ENCODE measurements around the gene OSBP2.
A peak's percentile ranks its signal among the peaks of the same experiment; 100 is the strongest.
"Not testable (repeated sequence)": the region's sequence is repeated elsewhere in the genome, so short reads cannot be mapped to it uniquely, and the experiment has no call there.

The OSBP2 gene

DNA sequence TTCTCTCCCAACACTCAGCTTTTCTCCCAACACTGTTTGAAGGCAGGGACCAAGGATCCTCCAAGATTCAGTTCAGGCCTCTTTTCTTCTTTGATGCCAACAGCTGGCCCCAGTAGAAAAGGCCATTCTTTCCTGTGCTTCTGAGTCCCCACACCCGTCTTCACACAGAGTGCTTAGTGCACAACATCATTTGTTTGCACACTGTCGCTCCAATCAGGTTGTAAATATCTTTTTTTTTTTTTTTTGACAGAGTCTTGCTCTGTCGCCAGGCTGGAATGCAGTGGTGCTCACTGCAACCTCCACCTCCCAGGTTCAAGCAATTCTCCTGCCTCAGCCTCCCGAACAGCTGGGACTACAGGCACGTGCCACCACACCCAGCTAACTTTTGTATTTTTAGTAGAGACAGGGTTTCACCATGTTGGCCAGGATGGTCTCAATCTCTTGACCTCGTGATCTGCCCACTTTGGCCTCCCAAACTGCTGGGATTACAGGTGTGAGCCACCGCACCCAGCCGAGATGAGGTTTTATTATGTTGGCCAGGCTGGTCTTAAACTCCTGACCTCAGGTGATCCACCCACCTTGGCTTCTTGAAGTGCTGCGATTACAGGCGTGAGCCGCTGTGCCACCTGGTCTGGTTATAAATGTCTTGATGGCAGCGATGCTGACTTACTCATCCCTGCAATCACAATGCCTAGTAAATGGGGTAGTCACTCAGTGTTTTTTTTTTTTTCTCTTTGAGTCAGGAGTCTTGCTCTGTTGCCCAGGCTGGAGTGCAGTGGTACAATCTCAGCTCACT, 14.6 kb upstream of the OSBP2 start:
- DNase-seq, result not testable (repeated sequence)

DNA sequence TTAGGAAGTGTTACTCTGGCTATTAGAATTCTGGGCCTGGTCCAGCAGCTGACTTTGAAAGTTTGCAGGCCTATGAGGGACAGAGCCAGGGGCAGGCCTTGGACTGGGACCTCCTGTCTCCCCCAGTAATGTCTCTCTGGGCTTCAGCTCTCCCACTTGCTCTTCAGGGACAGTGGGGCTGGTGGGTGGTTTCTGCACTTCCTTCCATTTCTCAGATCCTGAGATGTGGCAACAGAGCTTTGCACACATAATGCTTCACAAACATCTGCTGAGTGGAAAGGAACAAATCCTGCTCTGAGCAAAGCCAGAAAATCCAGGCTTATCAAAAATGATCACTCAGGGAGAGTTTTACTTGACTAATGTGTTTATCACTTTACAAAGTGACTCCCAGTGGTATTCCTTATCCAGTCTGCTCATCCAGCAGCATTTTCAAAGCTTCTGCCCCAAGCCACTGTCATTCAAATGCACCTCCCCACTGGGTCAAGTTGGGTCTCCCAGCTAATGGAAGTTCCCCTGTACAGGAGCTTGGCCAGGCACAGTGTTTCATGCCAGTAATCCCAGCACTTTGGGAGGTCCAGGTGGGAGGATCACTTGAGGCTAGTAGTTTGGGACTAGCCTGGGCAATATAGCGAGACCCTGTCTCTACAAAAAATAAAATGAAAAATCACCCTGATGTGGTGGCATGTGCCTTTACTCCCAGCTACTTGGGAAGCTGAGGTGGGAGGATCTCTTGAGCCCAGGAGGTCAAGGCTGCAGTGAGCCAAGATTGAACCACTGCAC, 13.5 kb upstream of the OSBP2 start:
- no peak for DNase-seq

DNA sequence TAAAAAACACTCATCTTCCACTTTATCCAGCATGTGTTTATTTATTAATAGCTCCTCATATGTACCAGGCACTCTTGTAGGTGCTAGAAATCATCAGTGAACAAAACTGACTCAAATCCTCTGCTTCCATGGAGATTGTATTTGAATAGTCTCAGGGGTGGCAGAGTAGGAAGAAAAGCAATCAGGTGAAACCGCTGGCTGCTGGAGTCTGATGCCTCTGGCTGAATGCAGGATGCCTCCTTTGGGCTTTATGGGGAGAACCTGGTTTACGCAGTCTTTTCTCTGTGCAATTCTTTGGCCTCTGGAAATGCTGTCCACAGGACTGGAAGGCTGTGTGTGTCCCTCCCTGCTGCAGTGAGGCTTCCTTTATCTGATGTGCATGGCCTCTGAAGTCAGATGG, 12.8 kb upstream of the OSBP2 start:
- DNase-seq, result no peak

DNA sequence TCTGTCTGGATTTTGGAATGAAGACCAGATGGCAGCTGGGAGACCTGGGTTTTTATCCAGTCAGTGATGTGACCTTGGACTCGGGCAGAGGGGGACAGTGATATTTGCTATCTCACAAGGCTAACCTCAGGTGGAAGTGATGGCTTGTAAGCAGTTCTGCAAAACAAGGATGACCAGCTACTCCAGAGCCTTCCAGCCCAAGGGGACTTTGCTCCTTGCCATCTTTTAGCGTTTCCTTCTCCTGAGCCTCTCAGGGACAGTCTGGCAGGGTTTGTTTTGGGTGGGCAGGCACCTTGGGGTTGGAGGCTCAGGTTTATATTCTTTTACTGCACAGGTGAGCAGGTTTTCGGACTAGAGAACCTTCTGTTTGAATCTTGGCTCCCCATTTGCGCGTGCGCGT, 9.5 kb upstream of the OSBP2 start:
- no peak for DNase-seq

DNA sequence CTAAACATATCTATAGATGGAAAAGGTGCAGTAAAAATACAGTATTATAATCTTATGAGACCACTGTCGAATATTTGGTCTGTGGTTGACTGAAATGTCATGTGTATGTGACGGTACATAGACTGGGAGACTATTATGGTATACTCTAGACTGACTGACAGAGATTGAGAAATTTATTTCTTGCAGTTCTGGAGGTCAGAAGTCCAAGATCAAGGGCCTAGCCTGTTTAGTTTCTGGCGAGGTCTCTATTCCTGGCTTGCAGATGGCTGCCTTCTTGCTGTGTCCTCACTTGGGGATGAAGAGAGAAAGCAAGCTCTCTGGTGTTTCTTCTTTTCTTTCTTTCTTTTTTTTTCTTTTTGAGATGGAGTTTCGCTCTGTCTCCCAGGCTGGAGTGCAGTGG, 7.3 kb upstream of the OSBP2 start:
- DNase-seq, result no peak

DNA sequence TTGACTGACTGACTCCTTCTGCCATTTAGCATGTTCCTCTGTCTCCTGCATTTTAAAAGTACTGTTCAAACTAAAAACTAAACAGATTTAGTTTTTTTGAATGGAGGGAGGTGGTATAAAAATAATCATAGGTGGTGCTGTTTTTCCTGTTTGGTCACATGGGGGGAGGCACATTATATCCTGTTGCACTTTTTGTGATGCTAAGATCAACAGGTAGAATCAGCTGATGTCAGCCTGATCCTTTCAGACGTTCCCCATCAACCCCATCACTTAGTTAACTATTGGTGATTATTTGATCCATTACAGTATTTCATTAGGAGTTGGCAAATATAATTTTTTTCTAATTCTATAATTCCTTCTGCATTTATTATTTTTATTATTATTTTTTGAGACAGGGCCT, 5.1 kb upstream of the OSBP2 start:
- no peak for DNase-seq

DNA sequence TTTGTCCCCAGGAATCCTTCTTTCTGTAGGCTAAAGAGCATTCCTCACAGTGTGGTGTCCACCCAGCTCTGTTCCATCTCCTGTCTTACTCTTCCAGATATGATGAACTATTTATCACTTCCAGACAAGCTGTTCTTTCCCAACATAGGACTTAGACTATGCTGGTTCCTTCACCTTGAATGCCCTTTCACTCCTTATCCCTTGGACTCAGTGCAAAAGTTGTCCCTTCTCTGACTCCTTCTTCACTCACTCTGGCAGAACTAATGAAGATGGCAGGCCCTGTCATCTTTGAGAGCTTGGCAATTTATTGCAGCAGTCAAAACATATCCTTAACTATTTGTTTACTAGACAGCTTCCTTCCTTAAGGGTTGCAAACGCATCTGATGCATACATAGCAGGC, 3.5 kb upstream of the OSBP2 start:
- DNase-seq, result no peak

DNA sequence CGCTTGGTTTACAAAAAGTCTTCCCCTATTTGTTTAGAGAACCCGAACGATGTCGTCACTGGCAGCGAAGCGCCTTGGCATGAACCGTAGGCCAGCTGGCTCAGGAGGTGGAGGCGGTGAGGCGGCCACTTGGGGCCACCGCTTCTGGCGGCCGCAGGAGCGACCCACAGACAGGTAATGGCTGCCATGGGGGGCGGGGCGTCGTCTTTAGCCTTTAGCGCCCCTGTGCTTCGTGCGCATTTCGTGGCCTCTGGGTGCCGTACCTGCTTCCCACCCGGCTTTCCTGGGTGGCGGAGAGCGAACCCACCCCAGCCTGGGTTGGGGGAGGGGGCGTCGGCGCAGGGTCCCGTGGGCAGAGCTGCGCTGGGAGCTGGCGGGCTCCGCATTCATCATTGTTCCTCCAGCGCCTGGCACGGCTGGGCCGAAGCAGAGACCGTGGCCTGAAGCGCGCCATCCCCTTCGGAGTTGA, 469 bp upstream of the OSBP2 start:
- DNase-seq, result peak; percentile 55

DNA sequence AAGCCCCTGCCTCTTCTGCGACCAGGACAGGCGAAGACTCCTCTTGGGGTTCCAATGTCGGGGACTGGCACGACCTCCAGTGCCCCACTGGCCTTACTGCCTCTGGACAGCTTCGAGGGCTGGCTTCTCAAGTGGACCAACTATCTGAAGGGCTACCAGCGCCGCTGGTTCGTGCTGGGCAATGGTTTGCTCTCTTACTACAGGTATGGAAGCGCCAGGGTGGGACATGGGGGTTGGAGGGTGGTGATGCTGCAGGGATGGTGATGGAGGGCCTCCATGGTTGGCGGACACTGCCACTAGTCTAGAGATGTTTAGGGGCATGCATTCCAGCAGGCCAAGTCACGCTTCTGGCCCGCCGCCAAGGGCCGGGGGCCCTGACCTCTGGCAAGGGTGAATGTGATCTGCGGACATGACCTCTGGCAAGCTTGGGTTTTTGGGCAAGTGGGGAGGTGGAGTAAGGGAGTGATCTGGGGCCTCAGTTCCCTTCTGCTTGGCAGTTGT, 727 bp downstream of the OSBP2 start:
- no peak for DNase-seq

DNA sequence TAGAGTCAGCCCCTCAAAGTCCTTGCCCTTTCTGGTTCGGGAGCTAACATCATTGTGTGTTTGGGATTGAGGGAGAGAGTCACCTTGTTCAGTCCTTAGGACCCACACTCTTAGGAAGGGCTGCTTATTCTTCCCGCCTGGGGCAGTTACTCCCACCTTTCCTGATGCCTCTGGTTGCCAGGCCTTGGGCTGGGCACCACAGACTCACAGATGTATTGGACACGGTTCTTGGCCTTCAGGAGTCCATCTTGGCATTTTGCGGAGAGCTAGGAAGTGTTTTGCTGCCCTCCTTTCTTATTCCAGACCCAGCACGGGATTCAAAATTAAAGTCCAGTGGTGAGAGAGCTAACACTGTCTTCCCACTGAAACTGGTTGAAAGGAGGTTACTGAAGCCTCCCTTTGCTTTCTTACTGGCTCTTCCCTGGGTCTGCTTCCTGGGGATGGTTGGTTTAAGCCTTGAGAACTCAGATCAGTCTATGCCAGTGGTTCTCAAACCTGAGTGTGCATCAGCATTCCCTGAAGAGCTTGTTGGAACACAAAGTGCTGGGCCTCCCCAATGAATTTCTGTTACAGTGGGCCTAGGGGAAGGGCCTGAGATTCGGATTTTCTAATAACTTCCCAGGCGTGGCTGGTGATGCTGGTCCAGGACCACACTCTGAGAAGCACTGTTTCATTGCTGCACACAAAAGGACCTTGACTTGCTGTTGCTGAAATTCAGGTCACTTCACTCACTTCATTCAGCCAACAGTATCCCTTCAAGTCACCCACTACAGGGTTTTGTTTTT, 1.4 kb downstream of the OSBP2 start:
- no peak for DNase-seq

DNA sequence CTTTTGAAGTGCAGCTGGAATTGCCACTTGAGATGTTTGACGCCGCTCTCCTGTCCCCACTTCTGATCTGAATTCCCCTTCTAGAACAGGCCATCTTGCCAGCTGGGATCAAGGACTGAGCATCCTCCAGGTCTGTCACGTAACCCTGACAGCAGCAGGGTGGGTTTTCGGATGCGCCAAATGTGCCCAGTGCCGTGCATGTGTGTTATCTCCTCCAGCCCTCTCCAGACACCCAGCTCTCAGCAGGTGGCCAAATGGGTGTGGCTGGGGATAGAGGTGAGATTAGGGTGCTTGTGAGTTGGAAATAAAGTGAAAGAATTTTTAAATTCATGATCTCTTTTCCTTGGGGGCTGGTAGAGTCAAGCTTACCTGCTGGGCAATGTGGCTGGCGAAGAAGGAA, 3.3 kb downstream of the OSBP2 start:
- DNase-seq, result no peak

DNA sequence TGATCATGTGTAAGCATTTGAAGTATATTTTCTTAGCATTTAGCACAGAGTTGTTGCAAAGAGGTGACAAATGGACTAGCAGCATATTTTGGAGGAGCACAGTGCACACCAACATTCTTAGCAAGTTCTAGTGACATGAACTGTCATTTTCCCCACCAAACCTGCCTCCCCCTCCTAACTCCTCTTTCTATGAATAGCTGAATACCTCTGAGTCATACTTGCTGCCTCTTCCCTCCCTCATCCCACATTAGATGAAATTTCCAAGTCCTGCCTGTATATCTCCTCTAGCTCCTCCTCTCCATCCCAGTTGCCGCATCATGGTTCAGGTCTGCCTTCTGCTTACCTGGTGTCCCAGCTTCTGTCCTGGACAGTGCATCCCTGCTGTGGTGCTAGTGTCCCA, 7.2 kb downstream of the OSBP2 start:
- DNase-seq, result no peak

DNA sequence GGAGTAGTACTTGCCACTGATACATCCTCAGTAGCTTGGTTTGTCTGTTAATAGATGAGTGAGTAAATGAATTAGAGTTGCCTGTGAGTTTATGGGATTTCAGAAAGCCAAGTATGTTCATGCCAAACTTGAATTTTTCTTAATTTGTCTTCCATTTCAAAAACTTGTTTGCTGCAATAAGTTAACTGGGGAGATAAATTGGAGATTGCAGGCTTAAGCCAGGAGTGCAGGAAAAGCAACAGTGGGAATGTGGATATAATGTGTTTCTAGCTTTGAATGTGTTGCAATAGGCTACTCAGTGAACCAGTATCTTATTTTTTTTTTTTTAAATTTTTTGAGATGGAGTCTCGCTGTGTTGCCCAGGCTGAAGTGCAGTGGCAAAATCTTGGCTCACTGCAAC, 8.2 kb downstream of the OSBP2 start:
- DNase-seq, result no peak

DNA sequence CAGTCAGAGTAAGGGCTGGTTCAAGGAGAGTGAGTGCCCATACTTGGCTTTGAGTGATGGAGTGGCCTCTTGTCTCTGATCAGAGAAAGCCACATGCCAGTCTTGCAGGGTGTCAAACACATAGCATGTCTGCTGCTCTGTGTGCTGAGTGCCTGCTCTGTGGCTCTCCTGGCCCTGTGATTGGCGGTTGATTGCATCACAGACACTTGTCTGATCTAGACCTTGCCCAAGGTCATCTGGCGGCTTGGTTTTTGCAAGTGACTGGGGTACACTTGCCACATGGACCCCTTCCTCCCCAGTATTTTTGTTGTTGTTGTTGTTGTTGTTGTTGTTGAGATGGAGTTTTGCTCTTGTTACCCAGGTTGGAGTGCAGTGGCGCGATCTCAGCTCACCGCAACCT, 10.3 kb downstream of the OSBP2 start:
- DNase-seq, result no peak

DNA sequence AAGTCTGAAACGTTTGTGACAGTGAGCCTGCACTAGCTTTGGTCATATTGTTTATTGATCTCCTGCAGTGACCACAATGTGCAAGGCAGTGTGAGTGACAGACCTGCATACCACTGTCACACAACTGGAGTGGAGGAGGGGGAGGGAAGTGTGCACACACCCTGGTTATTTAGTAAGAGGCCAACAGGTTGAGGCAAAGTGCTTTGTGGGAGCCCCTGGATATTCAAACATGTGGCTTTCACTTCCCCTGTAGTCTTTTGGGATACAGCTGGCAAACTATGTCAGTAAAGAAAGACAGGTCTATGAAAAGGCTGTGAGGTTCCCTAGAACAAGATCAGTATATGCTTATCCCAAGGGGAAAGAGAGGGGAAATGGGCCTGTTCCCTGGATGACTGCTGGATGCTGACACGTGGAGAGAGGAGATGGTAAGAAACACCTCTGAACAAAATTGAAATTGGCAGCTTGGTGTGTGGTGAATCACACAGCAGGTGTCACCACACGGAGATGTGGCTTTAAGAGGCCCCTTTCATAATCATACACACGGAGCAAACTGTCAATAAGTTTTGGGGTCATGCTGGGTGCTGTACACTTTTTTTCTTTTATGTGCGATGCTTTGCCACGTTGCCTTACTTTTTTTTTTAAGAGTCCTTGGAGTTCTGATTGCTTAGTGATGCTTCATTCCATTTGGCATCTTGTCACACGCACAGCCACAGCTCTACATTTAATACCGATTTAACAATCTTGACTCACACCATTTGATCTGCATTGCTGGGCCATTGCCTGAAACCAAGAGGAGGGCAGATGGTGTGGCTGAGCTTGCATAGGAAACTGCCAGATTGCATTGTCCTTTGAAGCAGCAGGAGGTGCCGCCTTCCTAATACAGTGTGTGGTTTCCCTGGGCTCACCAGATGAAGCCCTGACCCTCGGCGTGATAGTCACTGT, 11.3 kb downstream of the OSBP2 start:
- DNase-seq, result no peak

DNA sequence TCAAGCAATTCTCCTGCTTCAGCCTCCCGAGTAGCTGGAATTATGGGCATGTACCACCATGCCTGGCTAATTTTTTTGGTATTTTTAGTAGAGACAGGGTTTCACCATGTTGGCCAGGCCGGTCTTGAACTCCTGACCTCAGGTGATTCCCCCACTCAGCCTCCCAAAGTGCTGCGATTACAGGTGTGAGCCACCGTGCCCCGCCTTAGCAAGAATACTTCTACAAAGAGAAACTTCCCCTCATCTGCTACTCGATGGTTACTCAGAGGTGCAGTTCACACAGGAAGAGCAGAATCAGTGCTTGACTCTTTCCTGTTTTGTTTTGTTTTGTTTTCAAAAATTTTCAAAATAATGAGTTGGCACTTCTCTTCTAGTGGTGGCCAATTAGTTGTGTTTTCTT, 15.3 kb downstream of the OSBP2 start:
- not testable (repeated sequence) for DNase-seq

DNA sequence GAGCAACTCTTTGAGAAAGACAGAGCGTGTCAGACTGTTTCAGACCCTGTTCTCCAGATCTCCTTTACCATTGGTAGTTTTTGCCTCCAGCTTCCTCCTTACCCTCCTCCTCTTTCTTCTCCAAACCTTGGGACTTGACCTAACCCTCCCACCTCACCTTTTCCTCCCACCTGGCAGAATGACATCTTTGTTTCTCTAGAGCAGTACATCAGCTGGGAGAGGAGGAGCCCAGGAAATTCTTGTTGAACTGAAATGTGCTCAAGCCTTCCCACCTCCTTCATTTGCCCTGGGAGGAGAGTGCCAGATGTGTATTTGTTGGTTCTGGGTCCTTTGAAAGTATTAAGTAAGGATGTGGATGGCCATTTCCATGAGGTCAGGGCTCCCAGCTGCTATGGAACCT, 17.4 kb downstream of the OSBP2 start:
- DNase-seq, result no peak

DNA sequence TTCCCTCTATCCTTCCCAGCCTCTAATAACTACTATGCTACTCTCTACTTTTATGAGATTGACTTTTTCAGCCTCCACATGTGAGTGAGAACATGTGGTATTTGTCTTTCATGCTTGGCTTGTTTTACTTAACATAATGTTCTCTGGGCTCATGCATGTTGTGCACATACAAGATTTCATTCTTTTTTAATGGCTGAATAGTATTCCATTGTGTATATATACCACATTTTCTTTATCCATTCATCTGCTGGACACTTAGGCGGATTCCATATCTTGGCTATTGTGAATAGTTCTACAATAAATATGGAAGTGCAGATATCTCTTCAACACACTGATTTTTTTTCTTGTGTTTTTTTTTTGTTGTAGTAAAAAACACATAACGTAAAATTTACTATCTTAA, 19.4 kb downstream of the OSBP2 start:
- DNase-seq, result no peak

DNA sequence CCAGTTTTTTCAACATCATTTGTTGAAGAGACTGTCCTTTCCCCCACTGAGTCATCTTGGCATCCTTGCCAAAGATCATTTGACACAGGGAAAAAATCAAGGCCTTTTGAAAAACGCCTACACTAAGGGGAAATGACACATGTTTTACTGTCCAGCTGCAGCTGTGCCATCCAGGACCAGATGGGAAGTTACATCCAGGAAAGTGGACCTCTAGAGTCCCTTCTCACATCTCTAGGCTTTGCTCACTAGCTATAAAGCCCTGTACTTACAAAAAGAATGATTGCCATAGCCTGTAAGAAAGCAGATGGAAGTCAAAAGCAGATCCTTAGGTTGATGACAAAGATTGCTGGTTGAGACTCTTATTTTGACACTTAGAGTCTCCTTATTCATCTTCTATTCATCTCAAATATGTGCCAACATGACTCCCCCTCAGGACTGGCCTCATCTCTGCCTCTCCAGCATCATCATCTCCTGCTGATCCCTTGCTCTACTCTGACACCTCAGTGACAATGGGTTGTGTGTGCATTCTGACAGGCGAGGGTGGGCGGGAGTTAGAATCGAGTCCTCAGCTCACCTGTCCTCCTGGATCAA, 22.8 kb downstream of the OSBP2 start:
- DNase-seq, result no peak

DNA sequence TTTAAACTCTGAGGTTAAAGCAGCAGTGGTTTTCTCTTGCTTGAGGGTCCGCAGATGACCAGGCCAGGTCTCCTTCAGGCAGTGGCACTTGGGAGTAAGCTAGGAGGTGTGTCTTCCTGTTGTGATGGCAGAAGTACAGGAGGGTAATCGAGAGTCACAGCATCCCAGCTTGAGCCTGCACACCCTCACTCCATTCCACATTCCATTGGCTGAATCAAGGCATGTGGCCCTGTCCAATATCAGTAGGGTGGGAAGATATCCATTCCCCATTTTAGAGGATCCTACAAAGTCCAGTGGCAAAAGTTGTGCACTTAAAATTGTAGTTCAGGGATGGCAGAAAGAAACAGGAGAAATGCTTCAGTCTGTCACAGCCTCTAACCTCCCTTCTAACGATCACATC, 23.3 kb downstream of the OSBP2 start:
- DNase-seq, result no peak

DNA sequence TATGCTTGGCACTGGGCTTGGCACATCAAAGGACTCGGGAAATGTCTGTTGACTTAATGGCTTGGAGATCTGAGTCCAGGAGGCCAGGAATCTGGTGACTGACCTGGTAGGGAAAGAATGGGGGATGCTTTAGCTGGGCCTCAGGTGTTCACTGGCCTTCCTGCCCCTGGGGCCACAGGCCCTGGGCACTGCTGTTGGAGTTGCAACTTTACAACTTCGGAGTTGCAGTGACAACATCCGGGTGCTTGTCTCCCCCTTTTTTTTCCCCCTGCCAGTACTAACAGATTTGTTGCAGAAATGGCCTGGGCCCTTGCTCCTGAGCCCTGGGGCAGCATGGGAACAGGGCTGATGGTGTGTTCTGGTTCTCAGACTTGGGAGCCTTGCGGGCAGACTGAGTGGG, 23.8 kb downstream of the OSBP2 start:
- DNase-seq, result no peak

DNA sequence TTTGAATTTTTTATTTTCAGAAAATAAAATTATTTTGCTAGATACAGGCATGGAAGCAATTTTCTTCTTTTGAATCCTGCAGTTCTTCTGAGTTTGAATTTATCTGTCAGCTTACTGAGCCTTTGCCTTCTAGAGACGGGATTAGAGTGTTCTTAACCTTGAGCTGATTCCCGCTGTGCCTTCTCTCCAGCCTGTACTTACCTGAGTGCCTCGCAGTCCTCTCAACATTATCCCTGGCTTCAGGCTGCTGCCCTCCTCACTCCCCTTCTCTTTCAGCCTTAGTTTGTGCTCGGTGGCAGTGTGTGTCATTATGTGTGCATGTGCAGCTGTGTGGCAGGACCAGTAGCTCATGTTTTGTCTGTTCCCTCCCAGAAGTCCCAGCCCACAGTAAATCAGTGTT, 24.3 kb downstream of the OSBP2 start:
- no peak for DNase-seq

Data from stimulated activated CD4-positive, alpha-beta T cell treated with anti-CD3 and anti-CD28 coated beads, Interleukin-12 subunit alpha, Interleukin-12 subunit beta, amount 100 ng/mL, for 4 hours (primary cell).